Heart left ventricle (tissue), 16 donors: ENCODE data around the gene AGXT. TPM values are rescaled to one million over a fixed set of nuclear protein-coding genes. Genes with fewer than 3 reads are reported as not detected.
"Not testable (repeated sequence)": the region's sequence is repeated elsewhere in the genome, so short reads cannot be mapped to it uniquely, and the experiment has no call there.

Experiments
- ATAC-seq, 4 donors: fragments of 200-7000 bp; cut with Tn5 transposase; one replicate each; pipeline ENCODE4 v1.9.1; 2020 to 2022; ENCODE audit warnings: moderate library complexity in 4 of 4, mild to moderate bottlenecking in 3 of 4, moderate number of reproducible peaks in 1 of 4
- DNase-seq, 5 donors: peaks; one replicate each; pipeline ENCODE4 v3.0.0-alpha.2; 2020
- H3K27ac ChIP-seq, 12 donors: fragments of 200-600 bp; sonication (generic) in 4 of 12; one replicate each; pipeline versions ENCODE4 v1.5.0 to v1.8.0; 2016 to 2022; ENCODE audit warnings: mild to moderate bottlenecking in 2 of 12
- H3K27me3 ChIP-seq, 9 donors: fragments of 200-600 bp; sonication (generic) in 2 of 9; one replicate each; pipeline versions ENCODE4 v1.5.1 to v1.8.0; 2016 to 2022; ENCODE audit warnings: mild to moderate bottlenecking in 3 of 9
- H3K36me3 ChIP-seq, 9 donors: fragments of 200-600 bp; sonication (generic) in 2 of 9; one replicate each; pipeline versions ENCODE4 v1.5.0 to v1.8.0; 2018 to 2022; ENCODE audit warnings: mild to moderate bottlenecking in 2 of 9
- H3K4me1 ChIP-seq, 12 donors: fragments of 200-600 bp; sonication (generic) in 4 of 12; one replicate each; pipeline versions ENCODE4 v1.5.0 to v1.8.0; 2016 to 2022; ENCODE audit warnings: mild to moderate bottlenecking in 3 of 12
- H3K4me3 ChIP-seq, 12 donors: fragments of 200-600 bp; sonication (generic) in 4 of 12; one replicate each; pipeline versions ENCODE4 v1.5.0 to v1.8.0; 2017 to 2022; ENCODE audit warnings: mild to moderate bottlenecking in 9 of 12, moderate library complexity in 4 of 12
- H3K9me3 ChIP-seq, 12 donors: fragments of 200-600 bp; sonication (generic) in 4 of 12; one replicate each; pipeline versions ENCODE4 v1.5.0 to v1.8.0; 2016 to 2022; ENCODE audit warnings: mild to moderate bottlenecking in 1 of 12
- CTCF ChIP-seq, 12 donors: fragments of 200-600 bp; sonication (generic) in 4 of 12; IDR thresholded peaks; one replicate each; pipeline versions ENCODE4 v1.5.0 to v1.8.0; 2018 to 2022; ENCODE audit warnings: antibody characterized with exemption in 12 of 12, mild to moderate bottlenecking in 5 of 12
- POLR2A ChIP-seq, 2 donors: fragments of 450-650 bp; IDR thresholded peaks; one replicate each; pipeline ENCODE4 v1.6.1; 2017; ENCODE audit warnings: antibody characterized with exemption in 2 of 2, mild to moderate bottlenecking in 2 of 2, moderate library complexity in 2 of 2
- WGBS, 4 donors: extraction: QIAGEN DNeasy Blood & Tissue Kit in 2 of 4; methylation state at CpG; one replicate each; pipeline versions ENCODE4 v1.1.5 to v1.1.7; 2013 to 2018; 5-methylcytosine and 5-hydroxymethylcytosine counted together
- intact Hi-C, 10 donors: fragments of 100-400 bp; cut with DNase I; formaldehyde crosslinking; loops; one replicate each; pipeline versions ENCODE4 v1.11.1 to v1.14.2; 2022
- polyA plus RNA-seq, 2 donors: library from polyadenylated mRNA; stranded (reverse); fragments of 200-250 nt; gene quantifications; one replicate each; pipeline ENCODE4 v1.2.3, GENCODE V29; 2013
- total RNA-seq, 9 donors: library from RNA; depleted of rRNA in 2 of 9; stranded (reverse); fragments of >200 nt in 2 of 9; fragmentation: NEBNext Ultra II Directional in 3 of 9; extraction: Animal tissue kit (Norgen Biotek cat#: 25700) in 3 of 9; gene quantifications; one replicate each; pipeline versions ENCODE4 v1.1.0 to v1.2.4, GENCODE V29; 2016 to 2023
- donor health status: ischemic (EF 13 %, LVEDD 7.1; RV severe dilation, severe dysfunction).
- donor health status: healthy with polysubstance abuse.
- donor health status: DM: no; HTN: yes; CAD: no.
- donor health status: DM: no; HTN: no; CAD: no.
- donor health status: ischemic (EF 25% LVEDD 6.9; RV normal size, moderate dysfunction).
- donor health status: ischemic (EF 25% LVEDD 5.7; RV mildly dilated, moderate dysfunction).
- donor health status: healthy.
- donor health status: DM: yes; HTN: yes; CAD: no.
- donor health status: ischemic (EF 35%, LVEDD 5.7; RV mildly dilated, moderate dysfunction).
- donor health status: nonischemic (EF 11% LVEDD 7.7; RV severe dilation, severe dysfunction).
- donor health status: DM: yes; HTN: yes; CAD: no.
- donor health status: PGD.
- donor health status: ischemic (EF 29% LVEDD 5.4; RV normal size, mild dysfunction).
- donor health status: nonischemic (EF 23%, LVEDD 6.1; RV moderate dilation, normal function).

The AGXT gene
- total and polyA plus RNA-seq, 11 donors, result 0.06 TPM; not detected in 10

- Histone ChIP-seq H3K9me3 (no peaks in the 10 kb centered on the region), H3K36me3 (no peaks in the 10 kb centered on the region), H3K27me3 (peaks cover 0 to 14% (median 0%) of the 10 kb centered on the region in 9 donors), H3K27ac (no peak overlapping the region), H3K4me3 (no peak overlapping the region), H3K4me1 (peaks cover 0 to 4% (median 0%) of the 10 kb centered on the region in 12 donors)
- TF ChIP-seq POLR2A (IDR thresholded peaks at IDR 0.05) (no peak), CTCF (IDR thresholded peaks at IDR 0.05) (no peak)
- no peak for DNase-seq
- intact Hi-C loops, result loop anchor here in 6 of 10 donors (5.0 to 10.0 kb wide), 2 partner anchors 325 to 327 kb away; no protein-coding TSS in a partner anchor
- 81 to 86% (median 85%) methylated on average over 20 to 28 of the region's 28 CpGs for WGBS, 4 donors
- ATAC-seq, result no peak
Observed at GRCh38 chr2:240839152-240840143, 29.2 kb upstream of the AGXT start.

GRCh38 chr2:240840435-240841060 lies 28.1 kb upstream of the AGXT start:
- DNase-seq, result peak in 4 of 5 donors; percentile 52 to 68 (median 55)

GRCh38 chr2:240846309-240846708 lies 22.3 kb upstream of the AGXT start:
- not testable (repeated sequence) for H3K27ac ChIP-seq, ATAC-seq, H3K4me3 ChIP-seq, H3K4me1 ChIP-seq, H3K9me3 ChIP-seq, H3K36me3 ChIP-seq, DNase-seq, H3K27me3 ChIP-seq
- intact Hi-C loops, result loop anchor here in 1 of 10 donors (5.0 kb wide), 1 partner anchor 371 kb away; no protein-coding TSS in a partner anchor
- WGBS, 4 donors, result 83 to 92% (median 88%) methylated on average over 2 of the region's 2 CpGs

More at GRCh38 chr2:240840435-240841060, 28.1 kb upstream of the AGXT start:
- Histone ChIP-seq H3K4me1 (peaks cover 0 to 4% (median 0%) of the 10 kb centered on the region in 12 donors), H3K27ac (no peak overlapping the region), H3K4me3 (no peak overlapping the region), H3K27me3 (peaks cover 0 to 14% (median 0%) of the 10 kb centered on the region in 9 donors), H3K9me3 (no peaks in the 10 kb centered on the region), H3K36me3 (no peaks in the 10 kb centered on the region)
- ATAC-seq, result peak; percentile 74 to 86 (median 80)
- TF ChIP-seq CTCF (IDR thresholded peaks at IDR 0.05), result peak; percentile 39 to 69 (median 55)
- no peak for TF ChIP-seq POLR2A (IDR thresholded peaks at IDR 0.05)
- WGBS, 4 donors, result 35 to 44% (median 41%) methylated on average over 9 of the region's 9 CpGs
- intact Hi-C loops, result loop anchor here in 4 of 10 donors (5.0 kb wide), 1 partner anchor 328 kb away; no protein-coding TSS in a partner anchor

GRCh38 chr2:240846873-240847595 lies 21.6 kb upstream of the AGXT start:
- Histone ChIP-seq H3K27ac (no peak overlapping the region), H3K9me3 (no peaks in the 10 kb centered on the region), H3K4me3 (no peak overlapping the region), H3K36me3 (no peaks in the 10 kb centered on the region), H3K27me3 (no peaks in the 10 kb centered on the region), H3K4me1 (no peaks in the 10 kb centered on the region)
- intact Hi-C loops, result loop anchor here in 1 of 10 donors (5.0 kb wide), 1 partner anchor 370 kb away; no protein-coding TSS in a partner anchor
- DNase-seq (peak in 1 of 5 donors; percentile 63), ATAC-seq (peak; percentile 50 to 65 (median 56))
- WGBS, 4 donors, result 64 to 73% (median 69%) methylated on average over 5 of the region's 5 CpGs
- TF ChIP-seq POLR2A (IDR thresholded peaks at IDR 0.05) (no peak), CTCF (IDR thresholded peaks at IDR 0.05) (no peak)
